ENCODE results near the gene TMCO6. TPM values are rescaled to one million over a fixed set of nuclear protein-coding genes. Genes with fewer than 3 reads are reported as not detected.

The TMCO6 gene
- total RNA-seq, 1 donor from 2014 or later: 10.4 TPM

DNA sequence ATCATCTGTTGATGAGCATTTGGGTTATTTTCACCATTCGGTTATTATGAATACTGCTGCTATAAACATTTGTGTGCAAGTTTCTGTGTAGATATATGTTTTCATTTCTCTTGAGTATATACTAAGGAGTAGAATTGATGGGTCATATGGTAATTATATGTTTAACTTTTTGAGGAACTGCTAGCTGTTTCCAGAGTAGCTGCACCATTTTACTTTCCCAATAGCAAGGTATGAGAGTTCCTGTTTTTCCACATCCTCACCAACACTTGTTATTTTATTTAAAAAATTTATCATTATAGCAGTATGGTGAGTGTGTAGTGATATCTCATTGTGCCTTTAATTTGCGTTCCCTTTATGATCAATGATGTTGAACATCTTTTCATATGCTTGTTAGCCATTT, 35.5 kb upstream of the TMCO6 start:
- Mint-ChIP-seq H3K36me3 (ENCODE audit: unreplicated experiment) (no peaks in the 10 kb centered on the region), H3K9me3 (ENCODE audit: unreplicated experiment) (no peaks in the 10 kb centered on the region)

GRCh38 chr5:140605879-140606278, 33.4 kb upstream of the TMCO6 start:
- peaks cover 22% of the 10 kb centered on the region for H3K27me3 Mint-ChIP-seq (ENCODE audit: unreplicated experiment)
- H3K4me3 Mint-ChIP-seq (ENCODE audit: unreplicated experiment): no peak overlapping the region
- no peak overlapping the region for H3K27ac Mint-ChIP-seq (ENCODE audit: unreplicated experiment)
- H3K4me1 Mint-ChIP-seq (ENCODE audit: unreplicated experiment): no peaks in the 10 kb centered on the region
- DNase-seq (ENCODE audit: extremely low spot score, unreplicated experiment): no peak
- no peak for TF ChIP-seq CTCF (IDR thresholded peaks at IDR 0.05)
- H3K9me3 Mint-ChIP-seq (ENCODE audit: unreplicated experiment): no peaks in the 10 kb centered on the region
- H3K36me3 Mint-ChIP-seq (ENCODE audit: unreplicated experiment): no peaks in the 10 kb centered on the region

More for the DNA sequence above, 35.5 kb upstream of the TMCO6 start:
- Mint-ChIP-seq H3K4me3 (ENCODE audit: unreplicated experiment) (no peak overlapping the region), H3K4me1 (ENCODE audit: unreplicated experiment) (no peaks in the 10 kb centered on the region), H3K27ac (ENCODE audit: unreplicated experiment) (no peak overlapping the region), H3K27me3 (ENCODE audit: unreplicated experiment) (peaks cover 23% of the 10 kb centered on the region)
- DNase-seq (ENCODE audit: extremely low spot score, unreplicated experiment): no peak
- no peak for TF ChIP-seq CTCF (IDR thresholded peaks at IDR 0.05)

GRCh38 chr5:140607031-140607430, 32.2 kb upstream of the TMCO6 start:
- Mint-ChIP-seq H3K36me3 (ENCODE audit: unreplicated experiment) (no peaks in the 10 kb centered on the region), H3K27me3 (ENCODE audit: unreplicated experiment) (peaks cover 27% of the 10 kb centered on the region), H3K27ac (ENCODE audit: unreplicated experiment) (no peak overlapping the region), H3K4me1 (ENCODE audit: unreplicated experiment) (no peaks in the 10 kb centered on the region), H3K4me3 (ENCODE audit: unreplicated experiment) (no peak overlapping the region), H3K9me3 (ENCODE audit: unreplicated experiment) (no peaks in the 10 kb centered on the region)
- no peak for DNase-seq (ENCODE audit: extremely low spot score, unreplicated experiment)
- no peak for TF ChIP-seq CTCF (IDR thresholded peaks at IDR 0.05)

DNA sequence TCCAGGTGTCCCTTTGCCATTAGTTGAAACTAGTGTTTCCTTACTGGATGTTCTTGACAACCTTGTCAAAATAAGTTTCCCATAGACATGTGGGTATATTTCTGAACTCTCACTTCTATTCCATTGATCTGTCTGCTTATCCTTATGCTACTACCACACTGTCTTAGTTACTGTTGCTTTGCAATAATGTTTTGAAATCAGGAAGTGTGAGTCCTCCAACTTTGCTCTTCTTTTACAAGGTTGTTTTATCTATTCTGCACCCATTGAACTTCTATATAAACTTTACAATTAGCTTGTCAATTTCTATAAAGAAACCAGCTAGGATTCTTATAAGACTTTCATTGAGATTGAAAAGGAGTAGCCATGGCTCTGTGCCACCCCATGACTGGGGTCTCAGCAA, 30.5 kb upstream of the TMCO6 start:
- Mint-ChIP-seq H3K4me1 (ENCODE audit: unreplicated experiment) (no peaks in the 10 kb centered on the region), H3K9me3 (ENCODE audit: unreplicated experiment) (no peaks in the 10 kb centered on the region), H3K27me3 (ENCODE audit: unreplicated experiment) (peaks cover 28% of the 10 kb centered on the region), H3K4me3 (ENCODE audit: unreplicated experiment) (no peak overlapping the region), H3K27ac (ENCODE audit: unreplicated experiment) (no peak overlapping the region), H3K36me3 (ENCODE audit: unreplicated experiment) (no peaks in the 10 kb centered on the region)
- no peak for TF ChIP-seq CTCF (IDR thresholded peaks at IDR 0.05)
- no peak for DNase-seq (ENCODE audit: extremely low spot score, unreplicated experiment)

DNA sequence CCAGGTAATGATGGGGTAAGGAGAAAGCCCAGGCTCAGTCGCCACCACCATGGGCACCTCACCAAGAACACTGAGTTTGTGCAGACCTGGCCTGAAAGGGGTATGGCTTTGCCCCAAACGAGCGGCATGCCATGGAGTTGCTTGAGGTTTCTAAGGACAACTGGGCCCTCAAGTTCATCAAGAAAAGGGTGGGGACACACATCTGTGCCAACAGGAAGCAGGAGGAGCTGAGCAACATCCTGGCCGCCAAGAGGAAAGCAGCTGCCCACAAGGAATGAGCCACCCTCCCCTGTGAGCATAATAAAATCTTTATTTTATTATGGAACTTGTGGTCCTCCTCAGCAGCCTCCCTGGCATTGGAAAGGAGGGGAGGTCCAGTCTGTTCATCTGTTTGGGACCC, 30.1 kb upstream of the TMCO6 start:
- H3K36me3 Mint-ChIP-seq (ENCODE audit: unreplicated experiment): no peaks in the 10 kb centered on the region
- H3K4me3 Mint-ChIP-seq (ENCODE audit: unreplicated experiment): no peak overlapping the region
- no peaks in the 10 kb centered on the region for H3K9me3 Mint-ChIP-seq (ENCODE audit: unreplicated experiment)
- no peaks in the 10 kb centered on the region for H3K4me1 Mint-ChIP-seq (ENCODE audit: unreplicated experiment)
- DNase-seq (ENCODE audit: extremely low spot score, unreplicated experiment): no peak
- peaks cover 28% of the 10 kb centered on the region for H3K27me3 Mint-ChIP-seq (ENCODE audit: unreplicated experiment)
- no peak for TF ChIP-seq CTCF (IDR thresholded peaks at IDR 0.05)
- H3K27ac Mint-ChIP-seq (ENCODE audit: unreplicated experiment): no peak overlapping the region
